Measurements from ENCODE around the gene INTS11.

GRCh38 chr1:1275836-1276235 lies 48.6 kb downstream of the INTS11 start:
- TF ChIP-seq CTCF (IDR thresholded peaks at IDR 0.05) (no peak), POLR2A (IDR thresholded peaks at IDR 0.05) (no peak)
